PFSK-1 (cell line): ENCODE measurements around the gene DGKG.

Experiments
- FOXP2 ChIP-seq: optimal IDR thresholded peaks from 2 replicates; pipeline ENCODE3; 2011; ENCODE audit warnings: borderline replicate concordance, control low read depth, inconsistent platforms; ENCODE audit not compliant: insufficient read depth; ENCODE audit errors: extremely low read length, extremely low read depth
- POLR2AphosphoS5 ChIP-seq: IDR thresholded peaks from 2 replicates; pipeline ENCODE4 v1.6.1; 2012; ENCODE audit warnings: low read depth, mild to moderate bottlenecking, control low read depth, low read length, moderate library complexity
- SIN3A ChIP-seq: IDR thresholded peaks from 2 replicates; pipeline ENCODE4 v1.6.1; 2012; ENCODE audit warnings: mild to moderate bottlenecking, low read length, moderate library complexity, borderline replicate concordance; ENCODE audit not compliant: insufficient read depth
- TAF1 ChIP-seq: IDR thresholded peaks from 2 replicates; pipeline ENCODE4 v1.6.1; 2012; ENCODE audit warnings: low read length, control low read depth, borderline replicate concordance; ENCODE audit not compliant: insufficient read depth
- TF ChIP-seq, protein P1 (sequence below), 2 experiments: IDR thresholded peaks; 2 replicates each; pipeline versions ENCODE4 v1.6.1 to v1.8.0; 2011 to 2012; ENCODE audit warnings: low read depth in 2 of 2, low read length in 2 of 2, control low read depth in 1 of 2, inconsistent platforms in 1 of 2, mild to moderate bottlenecking in 1 of 2, moderate library complexity in 1 of 2; ENCODE audit not compliant: insufficient read depth in 1 of 2

DGKG gene

DNA sequence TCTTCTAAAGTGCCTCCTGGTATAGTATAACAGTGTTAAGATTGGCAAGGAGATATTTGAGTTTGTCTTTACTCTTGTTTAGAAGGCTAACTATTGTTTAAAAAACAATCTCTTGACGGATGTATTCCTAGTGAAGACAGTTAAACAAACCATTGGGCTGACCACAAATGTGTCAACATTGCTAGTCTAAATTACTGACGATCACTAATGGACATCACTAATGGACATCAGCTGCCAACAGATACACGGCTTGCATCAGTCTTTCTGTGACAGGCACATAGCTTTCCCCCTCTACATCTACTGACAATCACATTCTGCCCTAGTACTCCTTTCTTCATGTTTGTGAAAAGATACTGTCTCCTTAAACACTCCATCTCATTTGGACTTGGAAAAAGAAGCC, 196.0 kb downstream of the DGKG start:
- TF ChIP-seq SIN3A (no peak), TAF1 (no peak), FOXP2 (no peak), POLR2AphosphoS5 (no peak)
- TF ChIP-seq, protein P1, sequence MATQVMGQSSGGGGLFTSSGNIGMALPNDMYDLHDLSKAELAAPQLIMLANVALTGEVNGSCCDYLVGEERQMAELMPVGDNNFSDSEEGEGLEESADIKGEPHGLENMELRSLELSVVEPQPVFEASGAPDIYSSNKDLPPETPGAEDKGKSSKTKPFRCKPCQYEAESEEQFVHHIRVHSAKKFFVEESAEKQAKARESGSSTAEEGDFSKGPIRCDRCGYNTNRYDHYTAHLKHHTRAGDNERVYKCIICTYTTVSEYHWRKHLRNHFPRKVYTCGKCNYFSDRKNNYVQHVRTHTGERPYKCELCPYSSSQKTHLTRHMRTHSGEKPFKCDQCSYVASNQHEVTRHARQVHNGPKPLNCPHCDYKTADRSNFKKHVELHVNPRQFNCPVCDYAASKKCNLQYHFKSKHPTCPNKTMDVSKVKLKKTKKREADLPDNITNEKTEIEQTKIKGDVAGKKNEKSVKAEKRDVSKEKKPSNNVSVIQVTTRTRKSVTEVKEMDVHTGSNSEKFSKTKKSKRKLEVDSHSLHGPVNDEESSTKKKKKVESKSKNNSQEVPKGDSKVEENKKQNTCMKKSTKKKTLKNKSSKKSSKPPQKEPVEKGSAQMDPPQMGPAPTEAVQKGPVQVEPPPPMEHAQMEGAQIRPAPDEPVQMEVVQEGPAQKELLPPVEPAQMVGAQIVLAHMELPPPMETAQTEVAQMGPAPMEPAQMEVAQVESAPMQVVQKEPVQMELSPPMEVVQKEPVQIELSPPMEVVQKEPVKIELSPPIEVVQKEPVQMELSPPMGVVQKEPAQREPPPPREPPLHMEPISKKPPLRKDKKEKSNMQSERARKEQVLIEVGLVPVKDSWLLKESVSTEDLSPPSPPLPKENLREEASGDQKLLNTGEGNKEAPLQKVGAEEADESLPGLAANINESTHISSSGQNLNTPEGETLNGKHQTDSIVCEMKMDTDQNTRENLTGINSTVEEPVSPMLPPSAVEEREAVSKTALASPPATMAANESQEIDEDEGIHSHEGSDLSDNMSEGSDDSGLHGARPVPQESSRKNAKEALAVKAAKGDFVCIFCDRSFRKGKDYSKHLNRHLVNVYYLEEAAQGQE (IDR thresholded peaks at IDR 0.05; ENCODE audit: insufficient read depth in 1 of 2, low read depth in 2 of 2, low read length in 2 of 2) = no peak

- TF ChIP-seq POLR2AphosphoS5 (no peak), SIN3A (no peak), TAF1 (no peak), FOXP2 (no peak)
- TF ChIP-seq, protein P1 (IDR thresholded peaks at IDR 0.05; ENCODE audit: insufficient read depth in 1 of 2, low read depth in 2 of 2, low read length in 2 of 2) = no peak
Observed at GRCh38 chr3:186165331-186165730, 196.7 kb downstream of the DGKG start.

GRCh38 chr3:186164696-186165095, 197.3 kb downstream of the DGKG start:
- no peak for TF ChIP-seq SIN3A
- TF ChIP-seq, protein P1 (IDR thresholded peaks at IDR 0.05; ENCODE audit: insufficient read depth in 1 of 2, low read depth in 2 of 2, low read length in 2 of 2) = no peak
- no peak for TF ChIP-seq TAF1
- TF ChIP-seq POLR2AphosphoS5 = no peak
- TF ChIP-seq FOXP2 = no peak

DNA sequence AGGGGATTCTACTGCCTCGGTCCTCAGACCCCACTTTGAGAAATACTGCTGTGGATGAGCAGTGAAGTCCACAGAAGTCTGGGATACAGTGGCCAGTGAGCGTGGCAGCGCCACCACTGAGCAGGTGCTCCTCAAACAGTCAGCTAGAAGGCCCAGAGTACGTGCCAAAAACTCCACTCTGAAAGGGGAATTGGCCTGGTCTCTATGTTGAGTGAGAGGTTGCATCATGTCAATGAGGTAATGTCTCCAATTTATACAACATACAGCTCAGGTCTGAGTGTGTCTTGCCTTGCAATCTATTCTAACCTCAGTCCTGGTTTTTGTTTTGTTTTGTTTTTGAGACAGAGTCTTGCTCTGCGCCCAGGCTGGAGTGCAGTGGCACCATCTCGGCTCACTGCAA, 199.8 kb downstream of the DGKG start:
- TF ChIP-seq POLR2AphosphoS5 (no peak), SIN3A (no peak)

DNA sequence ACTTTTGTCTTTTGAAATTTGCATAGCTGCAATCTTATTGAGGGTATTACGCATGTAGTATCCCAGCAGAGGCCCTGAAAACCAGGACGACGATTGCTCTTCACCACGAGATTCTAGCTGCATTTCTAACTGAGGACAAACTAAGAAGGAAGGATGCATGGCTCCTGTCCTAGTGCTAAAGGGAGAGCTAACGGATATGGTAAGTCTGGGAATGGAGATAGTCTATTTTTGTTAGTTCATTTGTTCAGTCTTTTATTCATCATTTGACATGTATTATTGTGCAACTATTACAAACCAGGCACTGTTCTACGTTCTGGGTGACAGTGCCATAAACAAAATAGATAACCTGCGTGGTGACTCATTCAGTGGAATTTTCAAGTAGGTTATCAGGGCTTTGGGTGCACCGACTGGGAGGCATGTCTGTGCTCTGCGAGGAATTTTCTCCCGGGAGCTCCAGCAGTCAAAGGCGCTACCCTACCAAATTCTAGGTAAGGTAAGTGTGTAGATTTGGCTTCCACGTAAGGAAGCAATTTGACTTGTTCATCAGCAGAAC, 201.3 kb downstream of the DGKG start:
- TF ChIP-seq POLR2AphosphoS5 (no peak), SIN3A (no peak), FOXP2 (no peak), TAF1 (no peak)
- TF ChIP-seq, protein P1 (IDR thresholded peaks at IDR 0.05; ENCODE audit: insufficient read depth in 1 of 2, low read depth in 2 of 2, low read length in 2 of 2) = no peak
